ENCODE results near the gene MRM2.

DNA sequence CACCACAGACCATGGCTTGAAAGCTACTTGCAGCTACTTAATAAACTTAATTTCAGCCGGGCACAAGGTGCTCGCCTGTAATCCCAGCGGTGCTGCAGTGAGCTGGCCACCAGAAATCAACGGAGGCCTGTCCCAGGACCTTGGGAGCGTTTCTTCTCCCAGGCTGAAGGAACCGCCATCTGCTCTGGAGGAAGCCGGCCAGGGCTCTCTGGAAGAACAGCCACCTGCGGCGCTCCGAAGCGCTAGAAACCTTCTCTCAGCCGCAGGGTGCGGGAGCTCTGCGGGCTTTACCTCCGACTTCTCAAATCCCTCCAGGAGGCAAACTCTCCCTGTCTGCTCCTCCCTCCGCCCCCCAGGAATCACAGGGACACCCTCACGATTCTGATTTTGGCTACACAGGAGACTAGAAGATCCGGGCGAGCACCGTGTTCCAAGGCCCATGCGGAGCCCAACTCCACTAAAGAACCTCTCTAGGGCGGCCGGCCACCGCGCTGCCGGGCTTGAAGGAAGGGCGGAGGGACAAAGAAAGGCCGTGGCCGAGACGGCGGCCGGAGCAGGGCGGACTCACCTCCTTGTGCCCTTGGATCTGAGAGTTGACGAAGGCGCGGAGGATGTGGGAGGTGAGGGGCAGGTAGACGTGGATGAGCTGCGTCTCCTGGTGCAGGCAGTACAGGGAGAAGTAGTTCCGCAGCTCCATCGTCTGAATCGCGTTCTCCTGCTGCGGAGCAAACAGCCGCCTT is 14.5 kb upstream of the MRM2 start:
- TF ChIP-seq, protein P1, sequence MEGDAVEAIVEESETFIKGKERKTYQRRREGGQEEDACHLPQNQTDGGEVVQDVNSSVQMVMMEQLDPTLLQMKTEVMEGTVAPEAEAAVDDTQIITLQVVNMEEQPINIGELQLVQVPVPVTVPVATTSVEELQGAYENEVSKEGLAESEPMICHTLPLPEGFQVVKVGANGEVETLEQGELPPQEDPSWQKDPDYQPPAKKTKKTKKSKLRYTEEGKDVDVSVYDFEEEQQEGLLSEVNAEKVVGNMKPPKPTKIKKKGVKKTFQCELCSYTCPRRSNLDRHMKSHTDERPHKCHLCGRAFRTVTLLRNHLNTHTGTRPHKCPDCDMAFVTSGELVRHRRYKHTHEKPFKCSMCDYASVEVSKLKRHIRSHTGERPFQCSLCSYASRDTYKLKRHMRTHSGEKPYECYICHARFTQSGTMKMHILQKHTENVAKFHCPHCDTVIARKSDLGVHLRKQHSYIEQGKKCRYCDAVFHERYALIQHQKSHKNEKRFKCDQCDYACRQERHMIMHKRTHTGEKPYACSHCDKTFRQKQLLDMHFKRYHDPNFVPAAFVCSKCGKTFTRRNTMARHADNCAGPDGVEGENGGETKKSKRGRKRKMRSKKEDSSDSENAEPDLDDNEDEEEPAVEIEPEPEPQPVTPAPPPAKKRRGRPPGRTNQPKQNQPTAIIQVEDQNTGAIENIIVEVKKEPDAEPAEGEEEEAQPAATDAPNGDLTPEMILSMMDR (IDR thresholded peaks at IDR 0.05; ENCODE audit: low read length), result no peak
- TF ChIP-seq EZH2phosphoT487 (IDR thresholded peaks at IDR 0.05; ENCODE audit: low read length) (no peak), EZH2 (optimal IDR thresholded peaks at IDR 0.05; ENCODE audit: low read depth, low read length) (no peak)
